IMR-90 (cell line): Measurements from ENCODE around the gene GRN.

Experiments
- BHLHE40 ChIP-seq: fragments of 150-350 bp; IDR thresholded peaks from 2 replicates; pipeline ENCODE4 v1.6.1; 2016; ENCODE audit warnings: mild to moderate bottlenecking, low read depth, low read length
- CEBPB ChIP-seq: IDR thresholded peaks from 2 replicates; pipeline ENCODE4 v1.6.1; 2012; ENCODE audit warnings: low read depth, low read length, improper control_type of control experiment
- CTCF ChIP-seq: conservative IDR thresholded peaks from 2 replicates; pipeline ENCODE4 v1.5.1; 2012; ENCODE audit warnings: mild to moderate bottlenecking, low read depth, low read length, improper control_type of control experiment
- ELK1 ChIP-seq: fragments of 150-350 bp; IDR thresholded peaks from 2 replicates; pipeline ENCODE4 v1.6.1; 2016; ENCODE audit warnings: low read depth, mild to moderate bottlenecking, low read length, moderate library complexity, borderline replicate concordance
- NFE2L2 ChIP-seq: fragments of 150-350 bp; IDR thresholded peaks from 2 replicates; pipeline ENCODE4 v1.6.1; 2016; ENCODE audit warnings: low read depth, mild to moderate bottlenecking, low read length
- POLR2A ChIP-seq: IDR thresholded peaks from 2 replicates; pipeline ENCODE4 v1.6.1; 2012; ENCODE audit warnings: mild to moderate bottlenecking, low read depth, low read length
- RAD21 ChIP-seq: IDR thresholded peaks from 2 replicates; pipeline ENCODE4 v1.6.1; 2012; ENCODE audit warnings: low read length, improper control_type of control experiment
- RFX5 ChIP-seq: IDR thresholded peaks from 2 replicates; pipeline ENCODE4 v1.8.0; 2012; ENCODE audit warnings: low read depth, mild to moderate bottlenecking, low read length, moderate library complexity

GRCh38 chr17:44351961-44352827 is 7.1 kb downstream of the GRN start:
- TF ChIP-seq CTCF (no peak), CEBPB (no peak), POLR2A (no peak), BHLHE40 (no peak), ELK1 (no peak), RFX5 (no peak), RAD21 (no peak), NFE2L2 (no peak)
